CD4-positive, alpha-beta T cell treated with Interleukin-6 for 4 hours (primary cell): ENCODE results near the gene MEX3A.
"Not testable (repeated sequence)": the region's sequence is repeated elsewhere in the genome, so short reads cannot be mapped to it uniquely, and the experiment has no call there.

Experiments used
- DNase-seq: peaks from one replicate; pipeline ENCODE4 v3.0.0-alpha.2; 2020; ENCODE audit warnings: mixed read lengths

MEX3A gene

GRCh38 chr1:156118177-156118868 is 36.1 kb upstream of the MEX3A start:
- no peak for DNase-seq

GRCh38 chr1:156117414-156118176 is 35.3 kb upstream of the MEX3A start:
- DNase-seq: no peak

GRCh38 chr1:156116731-156117130 is 34.5 kb upstream of the MEX3A start:
- not testable (repeated sequence) for DNase-seq

- peak; percentile 22 for DNase-seq
Observed at GRCh38 chr1:156115514-156116374, 33.5 kb upstream of the MEX3A start.

- peak; percentile 27 for DNase-seq
Observed at GRCh38 chr1:156114919-156115513, 32.8 kb upstream of the MEX3A start.

GRCh38 chr1:156114101-156114918 is 32.0 kb upstream of the MEX3A start, which contains the start of gene LMNA:
LMNA (plus strand) TSS chr1:156114711; CDS start chr1:156114919, 208 bp downstream.
- DNase-seq: peak; percentile 86

- DNase-seq: no peak
Observed at GRCh38 chr1:156113282-156113950, 31.2 kb upstream of the MEX3A start.

- DNase-seq: no peak
Observed at GRCh38 chr1:156112276-156113137, 30.2 kb upstream of the MEX3A start.

- no peak for DNase-seq
Observed at GRCh38 chr1:156111355-156111962, 29.2 kb upstream of the MEX3A start.

GRCh38 chr1:156110252-156110651 is 28.0 kb upstream of the MEX3A start:
- DNase-seq: no peak

GRCh38 chr1:156108664-156109241 is 26.5 kb upstream of the MEX3A start:
- DNase-seq: no peak

GRCh38 chr1:156108057-156108456 is 25.8 kb upstream of the MEX3A start:
- no peak for DNase-seq

- no peak for DNase-seq
Observed at GRCh38 chr1:156106624-156107488, 24.6 kb upstream of the MEX3A start.

- DNase-seq: no peak
Observed at GRCh38 chr1:156104861-156105832, 22.9 kb upstream of the MEX3A start.

GRCh38 chr1:156104065-156104810 is 22.0 kb upstream of the MEX3A start:
- DNase-seq: peak; percentile 45

GRCh38 chr1:156103521-156103947 is 21.3 kb upstream of the MEX3A start:
- DNase-seq: peak; percentile 27
